OCI-LY3 (cell line): Measurements from ENCODE around the gene MLXIPL.
"Not testable (repeated sequence)": the region's sequence is repeated elsewhere in the genome, so short reads cannot be mapped to it uniquely, and the experiment has no call there.

Experiments
- H2AFZ ChIP-seq: fragments of 200-600, 300-600 bp; shearing (Covaris generic); 2 replicates; pipeline ENCODE4 v1.6.0; 2014; ENCODE audit warnings: antibody characterized with exemption, low read depth, low read length
- H3K27ac ChIP-seq: fragments of 200-600, 300-600 bp; sonication (generic); 2 replicates; pipeline ENCODE4 v1.5.1; 2014; ENCODE audit warnings: mild to moderate bottlenecking, low read length, moderate library complexity, mixed read lengths
- H3K27me3 ChIP-seq: fragments of 200-600, 300-600 bp; sonication (generic); 2 replicates; pipeline ENCODE4 v1.6.1; 2014; ENCODE audit warnings: low read depth, low read length, mixed read lengths
- H3K36me3 ChIP-seq: fragments of 200-600, 300-600 bp; sonication (generic); replicated peaks from 2 replicates; pipeline ENCODE3; 2014; ENCODE audit warnings: low read depth, low read length, mixed read lengths
- H3K4me1 ChIP-seq: fragments of 300-600, 200-600 bp; sonication (generic); 2 replicates; pipeline ENCODE4 v1.6.1; 2014; ENCODE audit warnings: low read length, mixed read lengths
- H3K4me2 ChIP-seq: fragments of 200-600, 300-600 bp; sonication (generic); 2 replicates; pipeline ENCODE4 v1.6.1; 2014; ENCODE audit warnings: low read length, mixed read lengths
- H3K4me3 ChIP-seq: fragments of 300-600, 200-600 bp; sonication (generic); 2 replicates; pipeline ENCODE4 v1.5.1; 2014; ENCODE audit warnings: antibody characterized with exemption, mild to moderate bottlenecking, low read length, moderate library complexity
- H3K79me2 ChIP-seq: fragments of 300-600, 200-600 bp; shearing (Covaris generic); 2 replicates; pipeline ENCODE4 v1.6.1; 2014; ENCODE audit warnings: mild to moderate bottlenecking, low read length, mixed read lengths
- H3K9ac ChIP-seq: fragments of 300-600, 200-600 bp; shearing (Covaris generic); 2 replicates; pipeline ENCODE4 v1.6.0; 2014; ENCODE audit warnings: mild to moderate bottlenecking, low read length, moderate library complexity
- H3K9me3 ChIP-seq: fragments of 200-600, 300-600 bp; shearing (Covaris generic); 2 replicates; pipeline ENCODE4 v1.6.1; 2014; ENCODE audit warnings: low read length, mixed read lengths; ENCODE audit not compliant: insufficient read depth
- H4K20me1 ChIP-seq: fragments of 200-600, 300-600 bp; sonication (generic); 2 replicates; pipeline ENCODE4 v1.6.1; 2016; ENCODE audit warnings: low read length, mixed read lengths; ENCODE audit not compliant: insufficient read depth
- CTCF ChIP-seq: fragments of 200-600, 300-600 bp; sonication (generic); IDR thresholded peaks from 2 replicates; pipeline ENCODE4 v1.5.1; 2014; ENCODE audit warnings: antibody characterized with exemption, low read length, low read depth
- EZH2phosphoT487 ChIP-seq: fragments of 200-600 bp; shearing (Covaris generic); IDR thresholded peaks from 2 replicates; pipeline ENCODE4 v1.6.1; 2018; ENCODE audit warnings: antibody characterized with exemption, mixed run types, low read depth

Gene MLXIPL

DNA sequence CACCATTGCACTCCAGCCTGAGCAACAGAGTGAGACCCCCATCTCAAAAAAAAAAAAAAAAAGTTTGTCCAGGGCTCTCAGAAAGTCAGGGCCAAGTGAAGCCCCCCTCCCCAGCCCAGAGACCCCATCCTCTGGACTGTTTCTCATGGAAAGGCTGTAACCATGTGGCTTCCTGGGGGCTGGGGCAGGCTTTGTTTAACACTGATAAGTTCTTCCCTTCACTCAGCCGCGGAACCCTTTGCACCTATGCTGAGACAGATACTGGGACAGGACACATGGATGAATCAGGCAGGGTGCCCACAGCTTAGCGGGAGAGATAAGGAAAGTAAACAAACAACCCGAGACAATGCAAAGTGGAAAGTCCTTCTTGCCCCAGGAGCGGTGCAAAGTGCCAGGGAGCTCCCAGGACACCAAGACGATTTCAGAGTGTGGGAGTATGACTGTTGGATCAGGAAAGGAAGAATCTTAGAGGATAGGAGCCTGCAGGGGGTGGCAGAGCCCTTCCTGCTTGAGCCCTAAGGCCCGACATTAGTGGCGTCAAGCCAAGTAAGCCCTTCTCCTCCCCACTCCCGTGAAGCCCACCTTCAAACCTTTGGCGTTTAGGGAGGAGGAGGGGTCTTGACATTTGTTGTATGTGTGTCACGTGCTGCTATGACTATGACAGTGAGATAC, 11.6 kb downstream of the MLXIPL start:
- Histone ChIP-seq H3K4me3 (no peak overlapping the region), H3K79me2 (no peaks in the 10 kb centered on the region), H4K20me1 (no peaks in the 10 kb centered on the region), H3K4me2 (no peak overlapping the region), H3K36me3 (no peaks in the 10 kb centered on the region), H2AFZ (no peak overlapping the region), H3K4me1 (peaks cover 3% of the 10 kb centered on the region; the same call in 1 of the 2 replicates), H3K27me3 (no peaks in the 10 kb centered on the region), H3K27ac (no peak overlapping the region), H3K9ac (no peak overlapping the region), H3K9me3 (no peaks in the 10 kb centered on the region)
- TF ChIP-seq CTCF (peak; percentile 19; the same call in 1 of the 2 replicates), EZH2phosphoT487 (no peak)

DNA sequence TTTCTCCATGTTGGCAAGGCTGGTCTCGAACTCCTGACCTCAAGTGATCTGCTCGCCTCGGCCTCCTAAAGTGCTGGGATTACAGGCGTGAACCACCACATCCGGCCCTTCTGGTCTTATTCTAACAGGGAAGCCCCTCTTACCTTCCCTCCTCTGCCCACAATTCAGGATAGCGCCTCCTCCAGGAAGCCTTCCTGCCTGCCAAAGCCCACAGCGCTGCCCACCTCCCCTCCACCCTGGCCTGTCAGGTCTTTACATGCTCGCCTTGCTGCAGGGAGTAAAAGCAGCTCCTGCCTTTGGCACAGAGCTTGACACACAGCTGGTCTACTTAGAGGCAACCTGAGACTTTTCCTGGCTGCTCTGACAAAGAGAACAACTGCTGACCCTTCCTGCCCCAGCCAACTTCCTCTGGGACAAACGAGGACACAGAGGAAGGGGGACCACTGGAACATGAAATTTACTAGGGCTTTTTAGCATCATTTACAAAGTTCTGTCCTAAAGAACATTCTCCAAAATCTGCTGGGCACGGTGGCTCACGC, 13.2 kb downstream of the MLXIPL start:
- Histone ChIP-seq H3K27me3 (no peaks in the 10 kb centered on the region), H3K36me3 (no peaks in the 10 kb centered on the region), H3K79me2 (no peaks in the 10 kb centered on the region), H3K27ac (no peak overlapping the region), H3K9me3 (no peaks in the 10 kb centered on the region), H4K20me1 (no peaks in the 10 kb centered on the region), H3K4me2 (no peak overlapping the region), H2AFZ (no peak overlapping the region), H3K9ac (no peak overlapping the region), H3K4me3 (no peak overlapping the region), H3K4me1 (peaks cover 3% of the 10 kb centered on the region; the same call in 1 of the 2 replicates)
- TF ChIP-seq CTCF (no peak), EZH2phosphoT487 (no peak)

DNA sequence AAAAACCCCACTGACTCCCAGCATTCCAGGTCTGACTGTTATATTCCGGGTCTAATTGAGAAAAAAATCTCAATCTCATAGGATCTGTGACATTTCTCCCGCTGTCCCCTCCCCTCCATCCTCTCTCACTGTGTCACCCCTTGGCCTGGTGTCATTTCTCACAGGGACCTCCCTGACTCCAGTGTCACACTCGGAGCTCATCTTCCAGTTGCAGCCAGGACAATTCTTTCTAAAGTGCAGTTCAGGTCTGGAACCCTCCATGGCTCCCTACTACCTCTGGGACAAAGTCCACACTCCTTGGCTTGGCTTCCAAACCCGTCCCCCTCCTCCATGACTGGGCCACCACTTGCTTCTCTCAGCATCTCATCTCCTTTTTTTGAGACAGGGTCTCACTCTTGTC, 14.2 kb downstream of the MLXIPL start:
- H3K36me3 ChIP-seq: no peaks in the 10 kb centered on the region
- H3K4me2 ChIP-seq: no peak overlapping the region
- H3K4me3 ChIP-seq: no peak overlapping the region
- H2AFZ ChIP-seq: no peak overlapping the region
- no peak overlapping the region for H3K27ac ChIP-seq
- no peaks in the 10 kb centered on the region for H3K27me3 ChIP-seq
- no peak for TF ChIP-seq CTCF
- no peak for TF ChIP-seq EZH2phosphoT487
- H4K20me1 ChIP-seq: no peaks in the 10 kb centered on the region
- H3K79me2 ChIP-seq: no peaks in the 10 kb centered on the region
- H3K9me3 ChIP-seq: no peaks in the 10 kb centered on the region
- H3K9ac ChIP-seq: no peak overlapping the region
- no peaks in the 10 kb centered on the region for H3K4me1 ChIP-seq

- not testable (repeated sequence) for H3K4me1 ChIP-seq, H3K4me3 ChIP-seq, H3K9ac ChIP-seq, H3K9me3 ChIP-seq, H3K27ac ChIP-seq, H3K27me3 ChIP-seq, H3K36me3 ChIP-seq, H4K20me1 ChIP-seq, H3K4me2 ChIP-seq, H3K79me2 ChIP-seq, H2AFZ ChIP-seq
Observed at GRCh38 chr7:73607692-73607983, 16.7 kb downstream of the MLXIPL start.
